ENCODE measurements around the gene GRAMD1A. TPM values are rescaled to one million over a fixed set of nuclear protein-coding genes. Genes with fewer than 3 reads are reported as not detected.
"Not testable (repeated sequence)": the region's sequence is repeated elsewhere in the genome, so short reads cannot be mapped to it uniquely, and the experiment has no call there.

GRAMD1A gene
- total RNA-seq, 4 donors from 2014 or later = 4.6 to 23.3 (median 8.8) TPM

- TF ChIP-seq, protein P1, sequence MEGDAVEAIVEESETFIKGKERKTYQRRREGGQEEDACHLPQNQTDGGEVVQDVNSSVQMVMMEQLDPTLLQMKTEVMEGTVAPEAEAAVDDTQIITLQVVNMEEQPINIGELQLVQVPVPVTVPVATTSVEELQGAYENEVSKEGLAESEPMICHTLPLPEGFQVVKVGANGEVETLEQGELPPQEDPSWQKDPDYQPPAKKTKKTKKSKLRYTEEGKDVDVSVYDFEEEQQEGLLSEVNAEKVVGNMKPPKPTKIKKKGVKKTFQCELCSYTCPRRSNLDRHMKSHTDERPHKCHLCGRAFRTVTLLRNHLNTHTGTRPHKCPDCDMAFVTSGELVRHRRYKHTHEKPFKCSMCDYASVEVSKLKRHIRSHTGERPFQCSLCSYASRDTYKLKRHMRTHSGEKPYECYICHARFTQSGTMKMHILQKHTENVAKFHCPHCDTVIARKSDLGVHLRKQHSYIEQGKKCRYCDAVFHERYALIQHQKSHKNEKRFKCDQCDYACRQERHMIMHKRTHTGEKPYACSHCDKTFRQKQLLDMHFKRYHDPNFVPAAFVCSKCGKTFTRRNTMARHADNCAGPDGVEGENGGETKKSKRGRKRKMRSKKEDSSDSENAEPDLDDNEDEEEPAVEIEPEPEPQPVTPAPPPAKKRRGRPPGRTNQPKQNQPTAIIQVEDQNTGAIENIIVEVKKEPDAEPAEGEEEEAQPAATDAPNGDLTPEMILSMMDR (IDR thresholded peaks at IDR 0.05) = no peak
- Histone ChIP-seq H3K4me1 (peaks cover 5 to 93% (median 47%) of the 10 kb centered on the region in 3 donors), H3K27me3 (peaks cover 0 to 8% (median 0%) of the 10 kb centered on the region in 4 donors), H3K4me3 (peak overlapping the region; percentile 56 to 98 (median 78)), H3K36me3 (peaks cover 0 to 7% (median 0%) of the 10 kb centered on the region in 3 donors), H3K27ac (peak overlapping the region; percentile 87 to 98 (median 96)), H3K9me3 (no peaks in the 10 kb centered on the region)
- intact Hi-C loops (cut with DNase I) = no loop called here
- DNase-seq = no peak
- WGBS, 2 donors = 8 to 17% methylated on average over 4 to 5 of the region's 46 CpGs
These were observed 751 bp downstream of the GRAMD1A start for GRCh38 chr19:35000647-35001501.

GRCh38 chr19:35002037-35002535 is 2.0 kb downstream of the GRAMD1A start:
- DNase-seq = no peak
- intact Hi-C loops (cut with DNase I) = no loop called here
- H3K4me3 ChIP-seq = peak overlapping the region in 2 of 4 donors; percentile 87 to 98
- peak overlapping the region in 3 of 4 donors; percentile 34 to 98 (median 96) for H3K27ac ChIP-seq
- no peak for TF ChIP-seq POLR2A (IDR thresholded peaks at IDR 0.05)
- TF ChIP-seq, protein P1 (IDR thresholded peaks at IDR 0.05) = no peak
- H3K36me3 ChIP-seq = peaks cover 0 to 9% (median 0%) of the 10 kb centered on the region in 3 donors
- H3K4me1 ChIP-seq = peaks cover 5 to 93% (median 47%) of the 10 kb centered on the region in 3 donors
- WGBS, 2 donors = 87 to 90% methylated on average over 11 of the region's 11 CpGs
- H3K9me3 ChIP-seq = no peaks in the 10 kb centered on the region
- peaks cover 0 to 8% (median 0%) of the 10 kb centered on the region in 4 donors for H3K27me3 ChIP-seq

GRCh38 chr19:35004517-35005255 is 4.6 kb downstream of the GRAMD1A start:
- Histone ChIP-seq H3K9me3 (no peaks in the 10 kb centered on the region), H3K4me1 (peaks cover 5 to 87% (median 32%) of the 10 kb centered on the region in 3 donors), H3K27me3 (peaks cover 0 to 8% (median 0%) of the 10 kb centered on the region in 4 donors), H3K4me3 (no peak overlapping the region), H3K27ac (peak overlapping the region in 1 of 4 donors; percentile 64), H3K36me3 (peaks cover 0 to 17% (median 8%) of the 10 kb centered on the region in 3 donors)
- intact Hi-C loops (cut with DNase I) = no loop called here
- TF ChIP-seq, protein P1 (IDR thresholded peaks at IDR 0.05) = no peak
- no peak for TF ChIP-seq POLR2A (IDR thresholded peaks at IDR 0.05)
- WGBS, 2 donors = 84 to 88% methylated on average over 9 to 14 of the region's 18 CpGs
- DNase-seq = no peak

- Histone ChIP-seq H3K36me3 (peaks cover 4 to 24% (median 14%) of the 10 kb centered on the region in 3 donors), H3K27me3 (peaks cover 0 to 4% (median 0%) of the 10 kb centered on the region in 4 donors), H3K4me3 (no peak overlapping the region), H3K4me1 (peaks cover 5 to 81% (median 32%) of the 10 kb centered on the region in 3 donors), H3K27ac (peak overlapping the region in 3 of 4 donors; percentile 39 to 64 (median 58)), H3K9me3 (no peaks in the 10 kb centered on the region)
- TF ChIP-seq, protein P1 (IDR thresholded peaks at IDR 0.05) = no peak
- TF ChIP-seq POLR2A (IDR thresholded peaks at IDR 0.05) = no peak
- intact Hi-C loops (cut with DNase I) = no loop called here
- DNase-seq = no peak
- WGBS, 2 donors = 85 to 86% methylated on average over 8 to 9 of the region's 11 CpGs
These were observed 5.3 kb downstream of the GRAMD1A start for GRCh38 chr19:35005256-35005977.

GRCh38 chr19:35006007-35006341 is 5.9 kb downstream of the GRAMD1A start:
- H3K36me3 ChIP-seq = peaks cover 4 to 30% (median 18%) of the 10 kb centered on the region in 3 donors
- H3K27me3 ChIP-seq; H3K9me3 ChIP-seq; intact Hi-C loops (cut with DNase I); H3K4me3 ChIP-seq; DNase-seq: not testable (repeated sequence)
- peaks cover 0 to 76% (median 30%) of the 10 kb centered on the region in 3 donors for H3K4me1 ChIP-seq
- H3K27ac ChIP-seq = peak overlapping the region in 3 of 4 donors; percentile 39 to 64 (median 58)
- 88 to 92% methylated on average over 6 of the region's 6 CpGs for WGBS, 2 donors

All from esophagus squamous epithelium (tissue), 5 donors.